Mammary epithelial cell (primary cell): ENCODE measurements around the gene CHTF8.

Experiments
- CTCF ChIP-seq, 2 donors: IDR thresholded peaks in 1 of 2; conservative IDR thresholded peaks in 1 of 2; 2 replicates each; pipeline ENCODE4 v1.5.1; 2011 to 2012; ENCODE audit warnings: inconsistent platforms in 2 of 2, low read length in 2 of 2, mild to moderate bottlenecking in 2 of 2, control low read depth in 1 of 2, low read depth in 1 of 2; ENCODE audit not compliant: insufficient read depth in 1 of 2; ENCODE audit errors: extremely low read depth in 1 of 2
- EZH2 ChIP-seq: IDR thresholded peaks from 2 replicates; pipeline ENCODE4 v1.6.1; 2012; ENCODE audit warnings: low read length, inconsistent platforms, borderline replicate concordance

GRCh38 chr16:69141014-69141413, 8.6 kb upstream of the CHTF8 start:
- TF ChIP-seq EZH2 (no peak), CTCF (conservative IDR thresholded peaks at IDR 0.05 in 1 of 2, IDR thresholded peaks at IDR 0.05 in 1 of 2; ENCODE audit: extremely low read depth in 1 of 2, insufficient read depth in 1 of 2, low read depth in 1 of 2, low read length in 2 of 2) (no peak)
